UCSD-AML1 (cell line): ENCODE data around the gene KATNAL1.
"Not testable (repeated sequence)": the region's sequence is repeated elsewhere in the genome, so short reads cannot be mapped to it uniquely, and the experiment has no call there.

Experiments used
- DNase-seq: peaks from one replicate; lab custom pipeline; 2025; ENCODE audit not compliant: unreplicated experiment; lab: John Stamatoyannopoulos, UW

The KATNAL1 gene

GRCh38 chr13:30222254-30222653, 85.1 kb downstream of the KATNAL1 start:
- DNase-seq, result no peak

- no peak for DNase-seq
Measured at GRCh38 chr13:30216111-30216510, 91.2 kb downstream of the KATNAL1 start.

- DNase-seq, result no peak
Measured at GRCh38 chr13:30212256-30212655, 95.1 kb downstream of the KATNAL1 start.

GRCh38 chr13:30211745-30212144, 95.6 kb downstream of the KATNAL1 start:
- no peak for DNase-seq

- DNase-seq, result no peak
Measured at GRCh38 chr13:30204564-30204963, 102.8 kb downstream of the KATNAL1 start.

GRCh38 chr13:30196025-30196424, 111.3 kb downstream of the KATNAL1 start:
- DNase-seq, result no peak

GRCh38 chr13:30194906-30195305, 112.4 kb downstream of the KATNAL1 start:
- DNase-seq, result no peak

- no peak for DNase-seq
Measured at GRCh38 chr13:30193279-30194234, 113.8 kb downstream of the KATNAL1 start.

- DNase-seq, result no peak
Measured at GRCh38 chr13:30192320-30193093, 114.8 kb downstream of the KATNAL1 start.

- DNase-seq, result no peak
Measured at GRCh38 chr13:30191491-30192100, 115.8 kb downstream of the KATNAL1 start.

GRCh38 chr13:30186634-30187415, 120.5 kb downstream of the KATNAL1 start:
- no peak for DNase-seq

- no peak for DNase-seq
Measured at GRCh38 chr13:30181888-30182651, 125.3 kb downstream of the KATNAL1 start.

GRCh38 chr13:30179597-30180276, 127.6 kb downstream of the KATNAL1 start:
- no peak for DNase-seq

GRCh38 chr13:30178976-30179375, 128.4 kb downstream of the KATNAL1 start:
- no peak for DNase-seq

GRCh38 chr13:30175166-30175565, 132.2 kb downstream of the KATNAL1 start:
- DNase-seq, result no peak

GRCh38 chr13:30174250-30174649, 133.1 kb downstream of the KATNAL1 start:
- DNase-seq, result not testable (repeated sequence)

GRCh38 chr13:30173303-30173610, 134.1 kb downstream of the KATNAL1 start:
- no peak for DNase-seq

GRCh38 chr13:30172593-30173302, 134.6 kb downstream of the KATNAL1 start:
- no peak for DNase-seq

GRCh38 chr13:30170569-30170968, 136.8 kb downstream of the KATNAL1 start:
- DNase-seq, result no peak
